Lower leg skin (tissue), 3 donors: ENCODE results near the gene FCHO1.

Experiments used
- POLR2A ChIP-seq, 2 donors: fragments of 450-650 bp; IDR thresholded peaks; one replicate each; pipeline ENCODE4 v1.6.1; 2016 to 2017; ENCODE audit warnings: antibody characterized with exemption in 2 of 2, mild to moderate bottlenecking in 1 of 2, moderate library complexity in 1 of 2
- TF ChIP-seq, protein P1 (sequence below), 3 donors: fragments of 450-650 bp; IDR thresholded peaks; one replicate each; pipeline ENCODE4 v1.5.1; 2016; ENCODE audit warnings: antibody characterized with exemption in 3 of 3, mild to moderate bottlenecking in 3 of 3, moderate library complexity in 2 of 3

- TF ChIP-seq, protein P1, sequence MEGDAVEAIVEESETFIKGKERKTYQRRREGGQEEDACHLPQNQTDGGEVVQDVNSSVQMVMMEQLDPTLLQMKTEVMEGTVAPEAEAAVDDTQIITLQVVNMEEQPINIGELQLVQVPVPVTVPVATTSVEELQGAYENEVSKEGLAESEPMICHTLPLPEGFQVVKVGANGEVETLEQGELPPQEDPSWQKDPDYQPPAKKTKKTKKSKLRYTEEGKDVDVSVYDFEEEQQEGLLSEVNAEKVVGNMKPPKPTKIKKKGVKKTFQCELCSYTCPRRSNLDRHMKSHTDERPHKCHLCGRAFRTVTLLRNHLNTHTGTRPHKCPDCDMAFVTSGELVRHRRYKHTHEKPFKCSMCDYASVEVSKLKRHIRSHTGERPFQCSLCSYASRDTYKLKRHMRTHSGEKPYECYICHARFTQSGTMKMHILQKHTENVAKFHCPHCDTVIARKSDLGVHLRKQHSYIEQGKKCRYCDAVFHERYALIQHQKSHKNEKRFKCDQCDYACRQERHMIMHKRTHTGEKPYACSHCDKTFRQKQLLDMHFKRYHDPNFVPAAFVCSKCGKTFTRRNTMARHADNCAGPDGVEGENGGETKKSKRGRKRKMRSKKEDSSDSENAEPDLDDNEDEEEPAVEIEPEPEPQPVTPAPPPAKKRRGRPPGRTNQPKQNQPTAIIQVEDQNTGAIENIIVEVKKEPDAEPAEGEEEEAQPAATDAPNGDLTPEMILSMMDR (IDR thresholded peaks at IDR 0.05): no peak
- TF ChIP-seq POLR2A (IDR thresholded peaks at IDR 0.05): no peak
Observed at GRCh38 chr19:17796013-17796837, 44.9 kb downstream of the FCHO1 start.
